Loucy (cell line): ENCODE results near the gene OR1I1.

Source experiments
- H2AFZ ChIP-seq: fragments of 200-600 bp; sonication (generic); 2 replicates; pipeline ENCODE4 v1.6.0; 2016; ENCODE audit warnings: antibody characterized with exemption, mild to moderate bottlenecking, low read length, moderate library complexity
- H3F3A ChIP-seq: fragments of 200-600 bp; 2 replicates; pipeline ENCODE4 v1.6.0; 2016; ENCODE audit warnings: antibody characterized with exemption, low read depth, mild to moderate bottlenecking
- H3K27me3 ChIP-seq: fragments of 200-600 bp; sonication (generic); 2 replicates; pipeline ENCODE4 v1.6.1; 2014; ENCODE audit warnings: low read length, mild to moderate bottlenecking; ENCODE audit not compliant: insufficient read depth, poor library complexity, severe bottlenecking
- H3K36me3 ChIP-seq: fragments of 200-600 bp; sonication (generic); 2 replicates; pipeline ENCODE4 v1.6.1; 2016; ENCODE audit warnings: low read length; ENCODE audit not compliant: insufficient read depth
- H3K4me1 ChIP-seq: fragments of 200-600 bp; sonication (generic); 2 replicates; pipeline ENCODE4 v1.5.1; 2014; ENCODE audit warnings: low read length, mild to moderate bottlenecking; ENCODE audit not compliant: insufficient read depth, poor library complexity, severe bottlenecking
- H3K4me2 ChIP-seq: fragments of 200-600 bp; sonication (generic); 2 replicates; pipeline ENCODE4 v1.6.0; 2014; ENCODE audit warnings: antibody characterized with exemption, low read length, low read depth, mild to moderate bottlenecking; ENCODE audit not compliant: poor library complexity, severe bottlenecking
- H3K4me3 ChIP-seq: fragments of 200-600 bp; sonication (generic); 2 replicates; pipeline ENCODE4 v1.5.1; 2014; ENCODE audit warnings: low read length, mild to moderate bottlenecking, mixed read lengths; ENCODE audit not compliant: poor library complexity, severe bottlenecking
- H3K79me2 ChIP-seq: fragments of 200-600 bp; sonication (generic); 2 replicates; pipeline ENCODE4 v1.6.1; 2014; ENCODE audit warnings: low read length; ENCODE audit not compliant: insufficient read depth
- H3K9ac ChIP-seq: fragments of 200-600 bp; sonication (generic); 2 replicates; pipeline ENCODE4 v1.6.0; 2014; ENCODE audit warnings: mild to moderate bottlenecking, low read depth, low read length, moderate library complexity; ENCODE audit not compliant: poor library complexity, severe bottlenecking
- H3K9me2 ChIP-seq: fragments of 200-600 bp; sonication (generic); replicated peaks from 2 replicates; pipeline ENCODE4 v1.6.1; 2016; ENCODE audit warnings: low read depth, low read length, mixed read lengths
- H3K9me3 ChIP-seq: fragments of 200-600 bp; sonication (generic); 2 replicates; pipeline ENCODE4 v1.6.1; 2014; ENCODE audit warnings: mild to moderate bottlenecking, antibody characterized with exemption, low read length, low read depth; ENCODE audit not compliant: insufficient read depth
- H4K20me1 ChIP-seq: fragments of 200-600 bp; sonication (generic); 2 replicates; pipeline ENCODE4 v1.6.0; 2014; ENCODE audit warnings: antibody characterized with exemption, low read length, mild to moderate bottlenecking; ENCODE audit not compliant: insufficient read depth, poor library complexity, severe bottlenecking
- CTCF ChIP-seq: fragments of 200-600 bp; sonication (generic); conservative IDR thresholded peaks from 2 replicates; pipeline ENCODE4 v1.5.1; 2014; ENCODE audit warnings: mild to moderate bottlenecking, antibody characterized with exemption, low read length
- EZH2phosphoT487 ChIP-seq: fragments of 200-600 bp; IDR thresholded peaks from 2 replicates; pipeline ENCODE4 v1.6.1; 2018; ENCODE audit warnings: antibody characterized with exemption, mild to moderate bottlenecking, moderate library complexity, borderline replicate concordance

The OR1I1 gene

GRCh38 chr19:15123900-15124299 is 41.9 kb downstream of the OR1I1 start:
- TF ChIP-seq CTCF (no peak), EZH2phosphoT487 (no peak)
- Histone ChIP-seq H4K20me1 (peaks cover 5% of the 10 kb centered on the region), H3K4me3 (peak overlapping the region; percentile 80), H3K9me2 (no peaks in the 10 kb centered on the region), H3F3A (no peaks in the 10 kb centered on the region), H3K27me3 (no peaks in the 10 kb centered on the region), H2AFZ (no peak overlapping the region), H3K4me1 (peaks cover 16% of the 10 kb centered on the region), H3K36me3 (peaks cover 16% of the 10 kb centered on the region; the same call in 1 of the 2 replicates), H3K79me2 (peaks cover 27% of the 10 kb centered on the region), H3K9ac (peak overlapping the region; percentile 76), H3K4me2 (peak overlapping the region; percentile 91), H3K9me3 (no peaks in the 10 kb centered on the region)

- H4K20me1 ChIP-seq = peaks cover 5% of the 10 kb centered on the region
- H3K9me3 ChIP-seq = no peaks in the 10 kb centered on the region
- peaks cover 12% of the 10 kb centered on the region; the same call in 1 of the 2 replicates for H3K36me3 ChIP-seq
- peak overlapping the region; percentile 91 for H3K4me2 ChIP-seq
- no peaks in the 10 kb centered on the region for H3K27me3 ChIP-seq
- H3K9ac ChIP-seq = peak overlapping the region; percentile 76
- H2AFZ ChIP-seq = peak overlapping the region; percentile 95
- peak overlapping the region; percentile 80 for H3K4me3 ChIP-seq
- H3K79me2 ChIP-seq = peaks cover 27% of the 10 kb centered on the region
- H3K9me2 ChIP-seq = no peaks in the 10 kb centered on the region
- no peaks in the 10 kb centered on the region for H3F3A ChIP-seq
- H3K4me1 ChIP-seq = peaks cover 21% of the 10 kb centered on the region
- TF ChIP-seq EZH2phosphoT487 (no peak), CTCF (no peak)
Measured at GRCh38 chr19:15124572-15125231, 42.7 kb downstream of the OR1I1 start.

- TF ChIP-seq EZH2phosphoT487 (no peak), CTCF (no peak)
- Histone ChIP-seq H3K27me3 (no peaks in the 10 kb centered on the region), H3K4me3 (peak overlapping the region; percentile 80), H3F3A (no peaks in the 10 kb centered on the region), H3K9ac (peak overlapping the region; percentile 78), H3K36me3 (peaks cover 6% of the 10 kb centered on the region; the same call in 1 of the 2 replicates), H3K4me1 (peaks cover 28% of the 10 kb centered on the region), H3K9me2 (no peaks in the 10 kb centered on the region), H4K20me1 (peaks cover 5% of the 10 kb centered on the region), H3K79me2 (peaks cover 27% of the 10 kb centered on the region), H3K9me3 (no peaks in the 10 kb centered on the region), H3K4me2 (peak overlapping the region; percentile 91), H2AFZ (peak overlapping the region; percentile 95)
Measured at GRCh38 chr19:15125232-15126067, 43.4 kb downstream of the OR1I1 start.
